Stimulated activated CD8-positive, alpha-beta memory T cell treated with anti-CD3 and anti-CD28 coated beads, Interleukin-15, amount 100 ng/mL, for 48 hours (primary cell): ENCODE data around the gene FGFR2.

Experiments used
- DNase-seq, 2 donors: peaks; one replicate each; pipeline ENCODE4 v3.0.0-alpha.2; 2020; ENCODE audit warnings: low read depth in 2 of 2

Gene FGFR2

GRCh38 chr10:121598263-121599249 is at the start of gene FGFR2:
Gene FGFR2 (minus strand): TSS chr10:121598444. CDS start chr10:121593817, 4,627 bp downstream.
- DNase-seq, result peak in 1 of 2 donors; percentile 13

DNA sequence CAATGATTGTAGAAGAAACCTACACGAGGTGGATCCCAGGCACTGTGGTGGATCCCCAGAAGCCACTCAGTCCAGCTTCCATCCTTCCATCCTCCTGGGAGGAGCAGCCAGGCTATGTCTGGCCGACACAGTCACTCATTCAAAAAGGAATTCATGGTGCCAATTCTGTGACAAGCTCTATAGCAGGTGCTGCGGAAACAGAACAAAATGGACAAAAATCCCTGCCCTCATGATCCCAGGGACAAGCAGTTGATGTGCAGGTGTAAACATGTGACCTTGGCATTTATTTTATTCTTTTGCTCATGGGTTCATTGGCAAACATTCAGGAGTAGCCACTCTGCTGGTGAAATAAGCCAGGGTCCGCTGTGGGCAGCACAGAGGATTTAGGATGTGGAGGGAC is 49.2 kb upstream of the FGFR2 start:
- no peak for DNase-seq

GRCh38 chr10:121645696-121646095 is 47.5 kb upstream of the FGFR2 start:
- no peak for DNase-seq

DNA sequence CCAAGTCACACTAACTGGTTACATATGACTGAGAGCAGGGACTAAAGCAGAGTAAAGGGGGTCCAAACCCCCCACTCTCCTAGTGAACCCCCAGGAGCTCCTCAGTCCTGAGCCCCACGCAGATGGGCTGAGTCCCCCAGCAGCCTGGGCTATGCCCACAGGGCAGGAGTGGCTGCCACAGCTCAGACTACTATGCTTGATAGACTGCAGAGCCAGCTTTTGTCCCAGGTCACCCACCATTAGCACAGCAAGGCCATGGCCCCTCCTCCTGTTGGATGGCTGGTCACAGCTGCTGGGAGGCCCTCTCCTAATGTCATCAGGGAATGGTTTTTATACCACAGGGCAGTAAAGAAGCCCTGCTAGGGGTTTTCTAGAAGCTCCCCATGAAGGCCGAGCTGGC is 46.3 kb upstream of the FGFR2 start:
- no peak for DNase-seq

GRCh38 chr10:121640266-121640665 is 42.0 kb upstream of the FGFR2 start:
- DNase-seq, result no peak

DNA sequence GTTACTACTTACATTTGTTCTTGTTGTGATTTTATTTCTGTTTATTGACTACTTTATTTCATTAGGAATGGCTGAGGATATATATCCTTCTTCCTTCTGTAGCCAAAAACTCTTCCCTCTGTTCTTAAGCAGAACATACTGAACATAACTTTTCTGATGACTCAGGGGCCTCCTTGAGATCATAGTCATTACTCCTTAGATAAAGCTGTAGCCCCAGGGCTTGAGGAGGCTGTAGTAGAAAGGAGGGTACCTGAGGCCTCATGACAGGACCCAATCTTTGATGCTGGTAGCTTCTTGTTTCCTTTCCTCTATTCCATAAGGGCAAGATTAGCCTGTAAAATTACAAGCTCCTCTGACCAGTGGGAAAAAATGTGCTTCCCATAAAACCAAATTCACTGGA is 41.2 kb upstream of the FGFR2 start:
- no peak for DNase-seq

DNA sequence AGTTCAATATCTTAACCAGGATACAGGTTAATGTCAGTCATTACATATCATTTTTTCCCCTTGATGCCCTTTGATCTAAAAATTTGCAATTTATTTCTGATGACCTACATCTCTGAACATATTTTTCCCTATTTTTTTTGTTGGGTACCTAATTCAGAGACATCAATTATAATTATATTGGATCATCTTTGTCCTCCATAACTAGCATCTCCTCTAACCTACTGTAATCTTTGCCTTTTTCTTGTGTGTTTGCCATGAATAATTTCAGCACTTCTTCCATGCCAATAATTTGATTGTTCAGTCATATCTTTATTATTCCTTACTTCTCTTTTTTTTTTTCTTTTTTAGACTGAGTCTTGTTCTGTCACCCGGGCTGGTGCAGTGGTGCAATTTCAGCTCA is 39.2 kb upstream of the FGFR2 start:
- DNase-seq, result no peak

DNA sequence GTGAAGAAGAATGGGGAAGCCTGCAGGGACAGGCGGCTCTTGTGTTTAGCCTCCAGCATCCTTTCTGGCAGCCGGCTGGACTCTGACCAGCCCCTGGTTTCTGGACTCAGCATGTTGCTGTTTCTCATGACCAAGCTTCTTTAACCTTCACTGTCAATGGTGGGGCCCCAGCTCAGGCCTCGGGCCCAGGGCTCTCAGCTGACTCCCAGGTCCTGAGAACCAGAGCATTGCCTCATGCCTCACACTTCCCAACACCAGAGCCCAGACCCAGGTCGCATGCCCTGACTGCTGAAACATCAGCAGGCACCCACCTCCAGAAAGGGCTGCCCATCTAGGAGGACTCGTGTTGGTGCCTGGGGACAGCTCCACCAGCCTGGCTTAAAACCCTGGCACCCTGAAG is 34.8 kb upstream of the FGFR2 start:
- no peak for DNase-seq

- no peak for DNase-seq
These were observed 33.3 kb upstream of the FGFR2 start for GRCh38 chr10:121631365-121632029.

DNA sequence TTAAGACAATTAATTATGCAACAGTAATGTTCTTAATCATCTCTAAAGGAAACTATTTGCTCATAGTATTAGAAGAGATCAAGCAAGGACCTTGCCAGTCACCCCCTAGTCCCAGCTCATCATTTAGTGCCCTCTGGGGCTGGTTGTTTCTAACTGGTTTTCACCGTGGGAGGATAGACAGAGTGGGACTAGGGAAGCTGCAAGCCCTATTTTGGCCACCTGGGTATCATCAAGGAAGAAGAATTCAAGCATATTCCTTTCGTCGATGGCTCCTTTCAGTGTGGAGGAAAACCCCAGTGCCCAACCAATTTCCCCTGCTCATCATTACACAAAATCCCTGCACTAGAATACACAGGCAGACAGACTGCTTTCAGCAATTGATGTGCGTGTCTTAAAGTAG is 30.6 kb upstream of the FGFR2 start:
- no peak for DNase-seq

DNA sequence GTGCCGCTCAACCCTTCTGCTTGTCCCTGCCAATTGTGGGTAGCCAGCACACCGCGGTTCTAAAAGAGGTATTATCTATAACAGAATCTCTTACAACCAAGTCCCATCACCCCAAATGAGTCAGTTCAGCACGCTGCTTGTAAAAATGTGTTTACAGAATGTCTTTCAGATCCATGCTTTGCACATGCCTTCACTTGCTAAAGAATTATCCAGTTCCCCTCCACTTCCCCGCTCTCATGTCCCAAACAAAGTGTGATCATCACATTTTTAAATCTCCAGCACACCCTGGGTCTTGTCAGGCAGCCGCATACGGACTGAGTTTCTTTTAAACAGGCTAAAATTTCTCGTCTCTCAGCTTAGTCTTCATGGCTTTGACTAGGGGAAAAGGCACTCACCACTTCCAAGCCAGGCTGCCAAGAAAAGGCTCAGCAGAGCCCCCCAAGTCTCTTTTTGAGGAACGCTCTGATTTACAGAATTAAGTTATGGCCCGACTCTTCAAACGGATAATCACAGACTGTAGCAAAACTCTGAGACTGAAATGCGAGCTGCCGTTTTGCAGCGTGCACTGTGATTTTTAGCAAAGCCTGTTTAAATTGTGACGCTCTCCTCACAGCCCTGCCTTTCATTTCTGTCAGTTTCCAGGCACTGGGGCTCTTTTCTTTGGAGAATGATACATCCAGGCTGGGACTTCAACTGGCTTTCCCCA is 29.8 kb upstream of the FGFR2 start:
- no peak for DNase-seq

- DNase-seq, result no peak
These were observed 26.7 kb upstream of the FGFR2 start for GRCh38 chr10:121624836-121625486.

DNA sequence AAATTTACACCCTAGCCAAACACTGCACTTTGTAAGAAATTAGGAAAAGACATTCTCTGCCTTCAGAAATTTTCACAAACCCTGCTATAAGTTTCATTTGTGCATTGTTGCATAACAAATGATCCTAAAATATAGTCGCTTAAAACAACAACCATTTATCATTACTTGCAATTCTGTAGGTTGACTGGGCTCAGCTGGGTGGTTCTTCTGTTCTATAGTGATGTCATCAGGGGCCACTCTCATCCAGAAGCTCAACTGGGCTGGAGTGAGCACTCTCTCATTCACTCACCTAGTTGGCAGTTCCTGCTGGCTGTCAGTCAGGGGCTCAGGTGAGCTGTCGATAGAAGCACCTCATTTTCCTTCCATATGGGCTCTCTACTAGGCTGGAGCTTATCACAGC is 20.7 kb upstream of the FGFR2 start:
- no peak for DNase-seq

DNA sequence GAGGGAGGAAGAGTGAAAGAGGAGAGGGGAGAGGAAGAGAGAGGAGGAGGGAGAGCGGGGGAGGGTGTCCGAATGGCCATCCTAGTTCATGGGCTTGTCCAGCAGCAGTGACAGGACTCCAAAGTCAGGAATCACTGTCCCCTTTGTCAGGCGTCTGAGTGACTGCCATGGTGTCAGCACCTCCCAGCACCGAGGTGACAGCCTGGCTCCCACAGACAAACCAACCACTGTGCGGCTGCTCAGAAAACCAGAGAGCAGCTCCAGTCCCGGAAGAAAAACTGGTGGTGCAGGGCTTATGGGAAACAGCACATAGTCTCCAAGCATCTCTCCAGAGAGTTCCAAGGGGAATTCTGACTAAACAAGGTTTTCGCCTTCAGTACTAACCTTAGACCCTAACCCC is 18.9 kb upstream of the FGFR2 start:
- no peak for DNase-seq

- DNase-seq, result no peak
These were observed 18.0 kb upstream of the FGFR2 start for GRCh38 chr10:121616291-121616690.

DNA sequence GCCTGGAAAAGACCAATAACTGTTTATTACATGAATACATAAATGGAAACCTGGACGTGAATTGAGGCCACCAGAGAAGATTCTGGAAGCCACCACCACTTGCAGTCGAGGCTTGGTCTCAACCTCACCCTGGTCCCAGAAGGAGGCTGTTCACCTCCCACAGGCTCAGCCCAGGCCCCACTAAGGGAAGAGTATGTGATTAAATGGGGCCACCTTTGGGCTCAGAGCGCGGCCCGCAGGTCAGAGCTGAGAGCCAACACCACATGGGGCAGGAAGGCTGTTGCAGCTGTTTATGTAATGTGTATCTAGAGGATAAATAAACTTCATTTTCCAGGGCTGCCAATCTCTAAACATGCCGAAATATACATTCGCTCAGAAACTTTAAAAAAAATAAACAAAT is 17.6 kb upstream of the FGFR2 start:
- no peak for DNase-seq

DNA sequence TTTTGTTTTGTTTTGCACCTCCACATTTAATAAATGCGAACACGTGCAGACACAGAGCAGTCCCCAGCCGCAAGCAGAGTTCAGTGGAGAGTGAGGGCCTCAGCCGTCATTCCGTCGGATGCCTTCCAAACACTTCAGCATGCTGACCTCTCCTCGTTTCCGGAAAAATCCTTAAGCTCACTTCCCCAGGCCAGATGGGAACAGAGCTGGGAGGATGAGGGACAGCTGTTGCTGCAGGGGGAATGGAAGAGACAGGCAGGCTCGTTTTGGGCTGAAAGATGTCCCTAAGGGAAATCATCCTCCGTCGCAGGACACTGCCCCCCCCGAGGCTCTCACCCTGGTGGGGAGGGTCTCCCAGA is 17.2 kb upstream of the FGFR2 start:
- DNase-seq, result no peak

DNA sequence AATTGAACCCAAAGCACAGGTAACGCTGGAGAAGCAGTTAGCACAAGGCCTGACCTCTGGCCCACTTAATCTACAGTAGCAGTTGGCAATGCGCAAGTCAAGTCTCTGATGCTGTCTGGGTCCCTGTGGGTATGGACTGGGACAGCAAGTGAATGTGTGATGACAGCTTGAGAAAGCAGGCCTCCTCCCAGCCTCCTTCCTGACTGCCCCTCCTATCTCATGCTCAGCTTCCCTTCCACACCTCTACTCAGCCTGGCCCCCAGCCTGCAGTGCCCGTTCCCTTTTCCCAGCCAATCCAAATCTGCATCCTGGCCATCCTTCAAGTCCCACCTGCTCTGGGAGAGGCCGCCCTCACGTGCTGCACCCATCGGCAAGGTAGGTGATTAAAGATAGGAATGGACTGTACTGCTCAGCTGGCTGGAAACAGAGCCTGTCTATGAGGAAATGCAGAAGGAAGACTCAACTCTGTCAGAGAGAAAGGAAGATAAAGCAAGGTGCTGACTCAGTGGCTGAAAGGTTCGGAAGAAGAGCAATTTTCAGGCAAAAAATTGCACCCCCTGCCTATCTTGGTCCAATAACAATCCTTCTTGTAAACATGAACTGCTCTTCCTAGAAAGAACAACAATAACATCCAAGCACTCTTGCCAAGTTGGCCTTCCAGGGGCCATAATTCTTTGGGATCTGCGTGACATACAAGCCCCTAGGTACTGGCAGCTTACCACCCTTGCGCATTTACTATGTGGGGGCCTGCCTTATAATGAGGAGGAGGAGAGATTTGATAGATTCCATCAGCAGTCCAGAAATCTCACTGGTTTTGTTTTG is 16.6 kb upstream of the FGFR2 start:
- DNase-seq, result no peak

DNA sequence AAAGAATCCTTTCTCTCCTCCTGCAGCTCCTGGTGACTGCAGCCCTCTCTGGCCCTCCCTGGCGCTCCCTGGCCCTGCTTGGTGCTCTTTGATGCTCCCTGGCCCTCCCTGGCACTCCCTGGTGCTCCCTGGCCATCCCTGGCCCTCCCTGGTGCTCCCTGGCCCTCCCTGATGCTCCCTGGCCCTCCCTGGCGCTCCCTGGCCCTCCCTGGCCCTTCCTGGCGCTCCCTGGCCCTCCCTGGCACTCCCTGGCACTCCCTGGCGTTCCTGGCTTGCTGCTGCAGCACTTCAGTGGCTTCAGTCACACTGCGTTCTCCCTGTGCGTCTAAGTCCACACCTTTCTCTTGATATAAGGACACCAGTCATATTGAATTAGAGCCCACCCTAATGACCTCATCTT is 15.2 kb upstream of the FGFR2 start:
- DNase-seq, result no peak

DNA sequence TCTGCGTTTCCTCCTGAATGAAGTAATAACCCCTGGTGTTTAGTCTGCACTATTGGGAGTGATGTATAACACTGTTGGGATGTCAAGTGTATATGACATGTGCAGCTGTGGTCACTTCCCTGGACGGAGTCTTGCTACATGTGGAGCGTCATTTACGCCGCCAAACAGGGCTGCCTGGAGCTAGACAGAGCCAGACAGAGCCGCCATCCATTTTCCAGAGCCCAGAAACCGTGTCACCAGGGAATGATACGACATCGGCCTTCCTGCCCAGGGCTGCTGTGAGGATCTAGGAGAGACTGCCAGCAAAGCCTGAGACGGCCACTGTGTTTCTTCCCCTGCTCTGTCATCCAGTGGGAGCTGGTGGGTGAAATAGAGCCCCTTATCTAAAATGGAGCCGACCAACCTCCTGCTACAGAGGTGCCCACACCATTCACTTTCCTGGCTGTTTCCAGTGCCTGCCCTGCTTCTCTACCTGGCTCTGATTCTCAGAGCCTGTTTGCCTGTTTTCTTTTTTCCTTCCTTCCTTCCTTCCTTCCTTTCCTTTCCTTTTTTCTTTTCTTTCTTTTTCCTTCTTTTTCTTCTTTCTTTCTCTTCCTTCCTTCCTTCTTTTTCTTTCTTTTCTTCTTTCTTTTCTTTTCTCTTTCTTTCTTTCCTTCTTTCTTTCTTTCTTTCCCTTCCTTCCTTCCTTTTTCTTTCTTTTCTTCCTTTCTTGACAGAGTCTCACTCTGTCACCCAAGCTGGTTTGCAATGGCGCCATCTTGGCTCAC is 13.3 kb upstream of the FGFR2 start:
- DNase-seq, result no peak
